Thymus (tissue), 11 donors: ENCODE measurements around the gene CA10. TPM values are rescaled to one million over a fixed set of nuclear protein-coding genes. Genes with fewer than 3 reads are reported as not detected.

Experiments used
- DNase-seq, 9 donors: peaks; one replicate each; pipeline ENCODE4 v3.0.0-alpha.2; 2013; ENCODE audit warnings: low spot score in 9 of 9, low read depth in 6 of 9, missing footprints in 1 of 9
- H3K27ac ChIP-seq, 2 donors: one replicate each; pipeline ENCODE4 v1.5.1; 2013; ENCODE audit warnings: control low read depth in 1 of 2, low read depth in 1 of 2, low read length in 1 of 2, mild to moderate bottlenecking in 1 of 2, moderate library complexity in 1 of 2
- H3K27me3 ChIP-seq, 2 donors: one replicate each; pipeline ENCODE4 v1.5.1; 2013; ENCODE audit warnings: low read length in 1 of 2; ENCODE audit not compliant: control insufficient read depth in 2 of 2, insufficient read depth in 1 of 2
- H3K36me3 ChIP-seq, 2 donors: one replicate each; pipeline ENCODE4 v1.5.1; 2013; ENCODE audit warnings: low read length in 1 of 2, mild to moderate bottlenecking in 1 of 2, moderate library complexity in 1 of 2; ENCODE audit not compliant: control insufficient read depth in 2 of 2, insufficient read depth in 2 of 2
- H3K4me1 ChIP-seq, 2 donors: one replicate each; pipeline ENCODE4 v1.5.1; 2013; ENCODE audit warnings: low read length in 2 of 2; ENCODE audit not compliant: control insufficient read depth in 2 of 2, insufficient read depth in 2 of 2
- H3K4me3 ChIP-seq, 2 donors: one replicate each; pipeline ENCODE4 v1.5.1; 2013; ENCODE audit warnings: low read length in 2 of 2, control low read depth in 1 of 2, mild to moderate bottlenecking in 1 of 2
- H3K9me3 ChIP-seq, 2 donors: one replicate each; pipeline ENCODE4 v1.5.1; 2013; ENCODE audit warnings: low read length in 1 of 2, mild to moderate bottlenecking in 1 of 2; ENCODE audit not compliant: control insufficient read depth in 2 of 2, insufficient read depth in 1 of 2
- WGBS: extraction: QIAGEN DNeasy Blood & Tissue Kit; methylation state at CpG from one replicate; pipeline ENCODE4 v1.1.7; 2013; 5-methylcytosine and 5-hydroxymethylcytosine counted together
- polyA plus RNA-seq: library from polyadenylated mRNA; stranded (reverse); fragments of 200-250 nt; gene quantifications from one replicate; pipeline ENCODE4 v1.2.3, GENCODE V29; 2013
- total RNA-seq: library from RNA; stranded (reverse); fragments of 120-200 nt; gene quantifications from one replicate; pipeline ENCODE4 v1.2.4, GENCODE V29; 2013
- donor health status: healthy.

The CA10 gene
- total and polyA plus RNA-seq, 2 donors, result 0.25 to 0.61 TPM

- 60% methylated on average over 2 of the region's 2 CpGs for WGBS
These were observed 473.1 kb downstream of the CA10 start for GRCh38 chr17:51685287-51685909.

GRCh38 chr17:51684214-51684613 lies 474.3 kb downstream of the CA10 start:
- H3K27me3 ChIP-seq, result no peaks in the 10 kb centered on the region
- H3K4me1 ChIP-seq, result no peaks in the 10 kb centered on the region
- DNase-seq, result no peak
- no peaks in the 10 kb centered on the region for H3K36me3 ChIP-seq
- H3K9me3 ChIP-seq, result no peaks in the 10 kb centered on the region
- 52% methylated on average over 5 of the region's 5 CpGs for WGBS
- no peak overlapping the region for H3K4me3 ChIP-seq
- no peak overlapping the region for H3K27ac ChIP-seq

More at GRCh38 chr17:51685287-51685909, 473.1 kb downstream of the CA10 start:
- no peaks in the 10 kb centered on the region for H3K27me3 ChIP-seq
- H3K36me3 ChIP-seq, result no peaks in the 10 kb centered on the region
- H3K4me3 ChIP-seq, result no peak overlapping the region
- no peaks in the 10 kb centered on the region for H3K4me1 ChIP-seq
- no peak for DNase-seq
- no peak overlapping the region for H3K27ac ChIP-seq
- H3K9me3 ChIP-seq, result no peaks in the 10 kb centered on the region

GRCh38 chr17:51683291-51683690 lies 475.2 kb downstream of the CA10 start:
- no peaks in the 10 kb centered on the region for H3K27me3 ChIP-seq
- no peaks in the 10 kb centered on the region for H3K36me3 ChIP-seq
- H3K27ac ChIP-seq, result no peak overlapping the region
- H3K9me3 ChIP-seq, result no peaks in the 10 kb centered on the region
- 92% methylated on average over 10 of the region's 10 CpGs for WGBS
- no peaks in the 10 kb centered on the region for H3K4me1 ChIP-seq
- H3K4me3 ChIP-seq, result no peak overlapping the region
- DNase-seq, result no peak

DNA sequence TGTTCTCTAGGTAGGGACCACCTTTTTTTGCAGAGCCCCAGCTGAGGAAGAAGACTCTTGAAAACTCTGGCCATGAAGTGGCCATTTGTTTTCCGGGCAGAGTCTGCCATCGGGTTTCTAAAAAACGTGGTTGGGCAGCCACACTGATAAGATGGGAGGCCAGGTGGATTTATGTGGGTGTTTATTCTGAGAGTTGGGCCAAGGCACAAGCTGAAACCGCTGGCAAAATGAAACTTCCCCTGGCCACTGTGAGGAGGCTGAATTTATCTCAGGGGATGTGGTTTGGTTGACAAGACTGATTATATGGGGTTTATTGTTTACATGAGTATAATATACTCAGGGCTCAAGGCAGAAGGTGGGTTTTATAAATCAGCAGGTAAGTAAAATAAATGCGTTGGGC lies 476.4 kb downstream of the CA10 start:
- no peaks in the 10 kb centered on the region for H3K27me3 ChIP-seq
- DNase-seq, result no peak
- no peak overlapping the region for H3K4me3 ChIP-seq
- H3K27ac ChIP-seq, result no peak overlapping the region
- H3K9me3 ChIP-seq, result no peaks in the 10 kb centered on the region
- no peaks in the 10 kb centered on the region for H3K4me1 ChIP-seq
- H3K36me3 ChIP-seq, result no peaks in the 10 kb centered on the region
- 80% methylated on average over 5 of the region's 5 CpGs for WGBS

GRCh38 chr17:51677875-51678274 lies 480.6 kb downstream of the CA10 start:
- WGBS, result 98% methylated on average over 1 of the region's 1 CpG

DNA sequence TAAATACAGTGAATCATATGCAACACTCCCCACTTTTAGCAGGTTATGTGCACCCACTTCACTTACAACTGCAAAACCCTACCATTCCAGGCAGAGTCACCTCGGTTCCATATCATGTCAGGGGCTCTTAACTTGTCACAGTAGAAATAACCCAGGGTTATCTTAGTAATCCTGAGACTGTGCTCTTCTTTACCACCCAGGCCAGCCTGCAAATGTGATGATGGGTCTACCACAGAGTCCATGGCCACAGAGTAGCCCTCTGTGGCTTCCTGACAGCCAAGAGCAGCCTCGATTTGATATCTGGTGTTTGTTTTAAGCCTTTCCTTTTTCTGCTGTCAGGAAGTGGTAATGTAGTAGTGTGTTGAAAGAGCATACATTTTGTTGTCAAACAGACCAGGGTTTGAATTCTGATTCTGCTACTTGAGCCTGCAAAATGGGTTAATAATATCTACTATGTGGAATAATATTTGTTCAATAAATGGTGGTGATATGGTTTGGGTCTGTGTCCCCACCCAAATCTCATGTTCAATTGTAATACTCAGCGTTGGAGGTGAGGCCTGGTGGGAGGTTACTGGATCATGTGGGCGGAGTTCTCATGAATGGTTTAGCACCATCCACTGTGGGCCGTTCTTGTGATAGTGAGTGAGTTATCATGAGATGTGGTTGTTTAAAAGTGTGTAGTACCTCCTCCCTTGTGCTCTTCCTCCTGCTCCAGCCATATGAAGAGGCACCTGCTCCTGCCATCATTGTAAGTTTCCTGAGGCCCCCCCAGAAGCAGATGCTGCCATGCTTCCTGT lies 481.6 kb downstream of the CA10 start:
- Histone ChIP-seq H3K4me3 (no peak overlapping the region), H3K4me1 (no peaks in the 10 kb centered on the region), H3K36me3 (no peaks in the 10 kb centered on the region), H3K27me3 (no peaks in the 10 kb centered on the region), H3K27ac (no peak overlapping the region), H3K9me3 (no peaks in the 10 kb centered on the region)
- DNase-seq, result no peak
- WGBS, result 76% methylated on average over 5 of the region's 5 CpGs

More at GRCh38 chr17:51677875-51678274, 480.6 kb downstream of the CA10 start:
- no peak overlapping the region for H3K4me3 ChIP-seq
- DNase-seq, result no peak
- no peaks in the 10 kb centered on the region for H3K4me1 ChIP-seq
- no peaks in the 10 kb centered on the region for H3K36me3 ChIP-seq
- no peaks in the 10 kb centered on the region for H3K9me3 ChIP-seq
- H3K27ac ChIP-seq, result no peak overlapping the region
- no peaks in the 10 kb centered on the region for H3K27me3 ChIP-seq

GRCh38 chr17:51674579-51675255 lies 483.8 kb downstream of the CA10 start:
- no peaks in the 10 kb centered on the region for H3K4me1 ChIP-seq
- H3K27ac ChIP-seq, result no peak overlapping the region
- DNase-seq, result no peak
- WGBS, result 80% methylated on average over 12 of the region's 12 CpGs
- no peaks in the 10 kb centered on the region for H3K36me3 ChIP-seq
- no peaks in the 10 kb centered on the region for H3K9me3 ChIP-seq
- H3K27me3 ChIP-seq, result no peaks in the 10 kb centered on the region
- H3K4me3 ChIP-seq, result no peak overlapping the region

DNA sequence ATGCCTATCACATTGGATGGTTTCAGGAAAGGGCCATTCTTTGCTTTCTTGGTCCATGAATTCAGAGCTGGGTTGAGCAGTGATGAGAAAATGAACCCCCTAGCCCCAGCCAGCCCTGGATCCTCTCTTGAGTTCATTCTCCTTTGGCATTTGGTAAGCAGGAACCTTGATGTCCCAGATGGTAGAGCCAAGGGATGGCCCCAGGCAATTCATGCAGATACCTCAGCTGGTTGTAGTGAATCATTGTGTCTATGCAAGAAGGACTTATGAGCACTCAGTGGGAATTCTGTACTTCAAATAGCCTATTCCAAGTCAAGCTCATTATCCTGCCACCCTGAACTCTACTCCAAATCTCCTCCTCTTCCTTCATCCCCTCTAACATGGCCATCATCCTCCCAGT lies 485.4 kb downstream of the CA10 start:
- no peaks in the 10 kb centered on the region for H3K27me3 ChIP-seq
- H3K27ac ChIP-seq, result no peak overlapping the region
- DNase-seq, result no peak
- no peak overlapping the region for H3K4me3 ChIP-seq
- H3K36me3 ChIP-seq, result no peaks in the 10 kb centered on the region
- H3K4me1 ChIP-seq, result no peaks in the 10 kb centered on the region
- no peaks in the 10 kb centered on the region for H3K9me3 ChIP-seq

DNA sequence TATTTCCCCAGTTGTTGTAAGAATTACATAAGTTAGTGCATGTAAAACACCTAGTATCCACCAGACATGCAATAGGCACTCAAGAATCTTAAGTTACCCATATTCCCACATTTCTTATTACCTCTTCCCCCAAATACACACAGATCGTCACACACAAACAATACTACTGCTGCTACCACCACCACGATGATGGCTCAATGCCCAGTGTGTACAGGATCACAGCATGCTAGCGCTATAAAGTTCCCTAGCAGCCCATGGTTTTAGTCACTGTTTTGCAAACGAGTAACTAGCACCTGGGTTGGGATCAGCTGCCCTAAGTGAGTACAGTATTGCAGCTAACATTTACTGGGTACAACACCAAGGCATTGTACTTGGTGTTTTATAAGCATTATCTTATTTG lies 486.4 kb downstream of the CA10 start:
- H3K4me3 ChIP-seq, result no peak overlapping the region
- H3K9me3 ChIP-seq, result no peaks in the 10 kb centered on the region
- no peaks in the 10 kb centered on the region for H3K4me1 ChIP-seq
- H3K27me3 ChIP-seq, result no peaks in the 10 kb centered on the region
- H3K27ac ChIP-seq, result no peak overlapping the region
- DNase-seq, result no peak
- WGBS, result 79% methylated on average over 4 of the region's 4 CpGs
- H3K36me3 ChIP-seq, result no peaks in the 10 kb centered on the region
